Panc1 (cell line): ENCODE data around the gene ZNF512B. TPM values are rescaled to one million over a fixed set of nuclear protein-coding genes. Genes with fewer than 3 reads are reported as not detected.

ENCODE experiments used
- ATAC-seq: fragments of 200-7000 bp; cut with Tn5 transposase; 2 replicates; pipeline ENCODE4 v1.9.1; 2020; ENCODE audit warnings: mild to moderate bottlenecking, moderate library complexity
- BruUV-seq: library from RNA; stranded (reverse); fragments of 400-500 nt; replicated peaks from 2 replicates; lab custom pipeline; 2021; lab: Mats Ljungman, UMichigan
- CTCF ChIA-PET: fragments of 300-600 bp; sonication (Branson Sonifier 250); formaldehyde crosslinking; loops from one replicate; lab custom pipeline; 2022; ENCODE audit warnings: antibody characterized with exemption; lab: Charles Lee
- POLR2A ChIA-PET: fragments of 300-600 bp; sonication (Branson Sonifier 250); formaldehyde crosslinking; loops from one replicate; lab custom pipeline; 2022; ENCODE audit warnings: antibody characterized with exemption; lab: Charles Lee
- DNase-seq: peaks from one replicate; pipeline ENCODE4 v3.0.0-alpha.2; 2010; ENCODE audit warnings: low read depth, low spot score
- H3K27ac ChIP-seq: 2 replicates; pipeline ENCODE4 v1.5.1; 2011; ENCODE audit warnings: mild to moderate bottlenecking, low read length, inconsistent platforms
- H3K27me3 ChIP-seq: fragments of 200-500 bp; sonication (Bioruptor generic); 2 replicates; pipeline ENCODE4 v1.6.0; 2014; ENCODE audit warnings: low read length, inconsistent platforms; ENCODE audit not compliant: control insufficient read depth, insufficient read depth
- H3K36me3 ChIP-seq: fragments of 200-500 bp; sonication (Bioruptor generic); 2 replicates; pipeline ENCODE4 v1.5.1; 2014; ENCODE audit warnings: inconsistent platforms, mild to moderate bottlenecking, low read length, moderate library complexity; ENCODE audit not compliant: control insufficient read depth, insufficient read depth
- H3K4me1 ChIP-seq: 2 replicates; pipeline ENCODE4 v1.5.1; 2011; ENCODE audit warnings: inconsistent platforms, mild to moderate bottlenecking, low read length, moderate library complexity; ENCODE audit not compliant: control insufficient read depth, insufficient read depth
- H3K4me3 ChIP-seq, 2 experiments: 2 replicates each; pipeline ENCODE4 v1.5.1; 2011 to 2012; ENCODE audit warnings: low read depth in 2 of 2, low read length in 2 of 2, mild to moderate bottlenecking in 2 of 2, inconsistent platforms in 1 of 2, moderate library complexity in 1 of 2
- H3K9me3 ChIP-seq: fragments of 200-500 bp; sonication (Bioruptor generic); 2 replicates; pipeline ENCODE4 v1.5.1; 2014; ENCODE audit warnings: low read depth, mild to moderate bottlenecking, inconsistent platforms, low read length, moderate library complexity; ENCODE audit not compliant: control insufficient read depth, insufficient read depth
- CTCF ChIP-seq: fragments of 450-650 bp; IDR thresholded peaks from 2 replicates; pipeline ENCODE4 v1.5.1; 2017; ENCODE audit warnings: mild to moderate bottlenecking
- POLR2AphosphoS5 ChIP-seq: IDR thresholded peaks from 2 replicates; pipeline ENCODE4 v1.6.1; 2012; ENCODE audit warnings: mild to moderate bottlenecking, low read depth, low read length, moderate library complexity
- REST ChIP-seq, 2 experiments: IDR thresholded peaks; 2 replicates each; pipeline ENCODE4 v1.6.1; 2011 to 2012; ENCODE audit warnings: low read depth in 2 of 2, control low read depth in 1 of 2, low read length in 1 of 2, mild to moderate bottlenecking in 1 of 2, moderate library complexity in 1 of 2; ENCODE audit not compliant: insufficient read depth in 1 of 2
- SIN3A ChIP-seq: IDR thresholded peaks from 2 replicates; pipeline ENCODE4 v1.6.1; 2012; ENCODE audit warnings: low read depth, mild to moderate bottlenecking, low read length, moderate library complexity, borderline replicate concordance; ENCODE audit not compliant: insufficient read depth
- TCF7L2 ChIP-seq: IDR thresholded peaks from 2 replicates; pipeline ENCODE4 v1.6.1; 2011; ENCODE audit warnings: mild to moderate bottlenecking, low read depth, low read length, inconsistent platforms
- in situ Hi-C: cut with HindIII; loops from 2 replicates; pipeline ENCODE4 v1.10.0; 2016; ENCODE audit warnings: low sequenced_read_pairs, low pct_unique_long_range_greater_than_20kb
- intact Hi-C: fragments of 100-400 bp; cut with micrococcal nuclease; formaldehyde crosslinking; loops from one replicate; pipeline ENCODE4 v1.10.0; 2022; ENCODE audit not compliant: unreplicated experiment
- total RNA-seq: library from RNA; stranded (reverse); gene quantifications from one replicate; pipeline ENCODE4 v1.2.1, GENCODE V29; 2021; ENCODE audit not compliant: unreplicated experiment

ZNF512B gene
- total RNA-seq, 1 experiment from 2014 or later = 17.9 TPM

- intact Hi-C loops (no loop called here), in situ Hi-C loops (no loop called here)
- Histone ChIP-seq H3K27ac (peak overlapping the region; percentile 84), H3K9me3 (no peaks in the 10 kb centered on the region), H3K36me3 (peaks cover 5% of the 10 kb centered on the region; the same call in 1 of the 2 replicates), H3K4me1 (peaks cover 47% of the 10 kb centered on the region), H3K27me3 (no peaks in the 10 kb centered on the region), H3K4me3 (peak overlapping the region; percentile 62 to 76)
- no TSS peak for BruUV-seq
- ChIA-PET CTCF (interaction anchor here (2.3 kb wide), 1 partner anchor 60 kb away, joined by 9 read pairs; no protein-coding TSS in a partner anchor), POLR2A (no interaction called here)
- peak; percentile 55 for ATAC-seq
- no peak for DNase-seq
- TF ChIP-seq CTCF = no peak
- 0 out of 2 replicates have a peak, but pooled peaks have one; percentile 32 for TF ChIP-seq POLR2AphosphoS5
- no peak for TF ChIP-seq REST (IDR thresholded peaks at IDR 0.05; ENCODE audit: insufficient read depth in 1 of 2, low read depth in 2 of 2, low read length in 1 of 2)
Measured at GRCh38 chr20:63978319-63979228, 8.8 kb upstream of the ZNF512B start.

GRCh38 chr20:63977739-63978276 is 8.1 kb upstream of the ZNF512B start:
- DNase-seq (no peak), ATAC-seq (peak; percentile 40)
- H3K9me3 ChIP-seq = no peaks in the 10 kb centered on the region
- peaks cover 50% of the 10 kb centered on the region for H3K4me1 ChIP-seq
- H3K4me3 ChIP-seq = peak overlapping the region in 1 of 2 experiments; percentile 62; a peak in 3 of 4 replicates
- BruUV-seq = no TSS peak
- peak overlapping the region; percentile 84 for H3K27ac ChIP-seq
- no peak for TF ChIP-seq CTCF
- no peak for TF ChIP-seq TCF7L2
- TF ChIP-seq POLR2AphosphoS5 = no peak; the same call in 1 of the 2 replicates
- TF ChIP-seq SIN3A = peak; percentile 92
- no peak for TF ChIP-seq REST (IDR thresholded peaks at IDR 0.05; ENCODE audit: insufficient read depth in 1 of 2, low read depth in 2 of 2, low read length in 1 of 2)
- intact Hi-C loops = no loop called here
- in situ Hi-C loops = no loop called here
- POLR2A ChIA-PET = no interaction called here
- CTCF ChIA-PET = interaction anchor here (0.6 kb wide), 1 partner anchor 12 kb away, joined by 4 read pairs; no protein-coding TSS in a partner anchor
- no peaks in the 10 kb centered on the region for H3K27me3 ChIP-seq
- peaks cover 3% of the 10 kb centered on the region; the same call in 1 of the 2 replicates for H3K36me3 ChIP-seq
